Keratinocyte (primary cell): ENCODE measurements around the gene ARMC9. TPM values are rescaled to one million over a fixed set of nuclear protein-coding genes. Genes with fewer than 3 reads are reported as not detected.

ENCODE experiments used
- DNase-seq: peaks from one replicate; pipeline ENCODE4 v3.0.0-alpha.2; 2011; ENCODE audit warnings: low read depth, missing footprints, low spot score
- FAIRE-seq: peaks from 2 replicates; lab custom pipeline; 2011; peaks lifted over from hg19 to GRCh38; lab: Jason Lieb, UNC
- H2AFZ ChIP-seq: 2 replicates; pipeline ENCODE4 v1.6.0; 2012; ENCODE audit warnings: low read length, control low read depth, inconsistent platforms; ENCODE audit not compliant: control insufficient read depth
- H3K27ac ChIP-seq: 2 replicates; pipeline ENCODE4 v1.5.1; 2011; ENCODE audit warnings: low read length; ENCODE audit not compliant: control insufficient read depth, insufficient read depth
- H3K27me3 ChIP-seq: 3 replicates; pipeline ENCODE4 v1.6.0; 2011; ENCODE audit warnings: low read length; ENCODE audit not compliant: control insufficient read depth, insufficient read depth; ENCODE audit errors: extremely low read depth
- H3K36me3 ChIP-seq, 2 experiments: 2 replicates in 1 of 2; 3 replicates in 1 of 2; pipeline ENCODE4 v1.5.1; 2011; ENCODE audit warnings: low read length in 2 of 2, mild to moderate bottlenecking in 1 of 2; ENCODE audit not compliant: control insufficient read depth in 2 of 2, insufficient read depth in 2 of 2; ENCODE audit errors: extremely low read depth in 1 of 2
- H3K4me1 ChIP-seq: 3 replicates; pipeline ENCODE4 v1.5.1; 2011; ENCODE audit warnings: low read length; ENCODE audit not compliant: control insufficient read depth, insufficient read depth; ENCODE audit errors: extremely low read depth
- H3K4me2 ChIP-seq: 3 replicates; pipeline ENCODE4 v1.6.0; 2011; ENCODE audit warnings: low read depth, low read length; ENCODE audit not compliant: control insufficient read depth, insufficient read depth; ENCODE audit errors: extremely low read depth
- H3K4me3 ChIP-seq, 3 experiments: fragments of 200-600 bp in 1 of 3; sonication (generic) in 1 of 3; 2 replicates in 2 of 3; 3 replicates in 1 of 3; pipeline ENCODE4 v1.5.1; 2011 to 2016; ENCODE audit warnings: low read length in 3 of 3, mild to moderate bottlenecking in 3 of 3, control low read depth in 2 of 3, inconsistent platforms in 1 of 3, low read depth in 1 of 3, mixed read lengths in 1 of 3, mixed run types in 1 of 3, moderate library complexity in 1 of 3; ENCODE audit not compliant: control insufficient read depth in 2 of 3, insufficient read depth in 2 of 3; ENCODE audit errors: extremely low read depth in 1 of 3
- H3K79me2 ChIP-seq: 2 replicates; pipeline ENCODE4 v1.6.0; 2012; ENCODE audit warnings: low read length; ENCODE audit not compliant: control insufficient read depth, insufficient read depth
- H3K9ac ChIP-seq: 3 replicates; pipeline ENCODE4 v1.6.0; 2011; ENCODE audit warnings: low read length; ENCODE audit not compliant: control insufficient read depth, insufficient read depth; ENCODE audit errors: extremely low read depth
- H3K9me1 ChIP-seq: 3 replicates; pipeline ENCODE4 v1.6.0; 2011; ENCODE audit warnings: low read length; ENCODE audit not compliant: control insufficient read depth, insufficient read depth; ENCODE audit errors: extremely low read depth
- H3K9me3 ChIP-seq: 2 replicates; pipeline ENCODE4 v1.5.1; 2012; ENCODE audit warnings: low read depth, low read length; ENCODE audit not compliant: control insufficient read depth
- H4K20me1 ChIP-seq: 3 replicates; pipeline ENCODE4 v1.6.0; 2011; ENCODE audit warnings: low read length; ENCODE audit not compliant: control insufficient read depth, insufficient read depth; ENCODE audit errors: extremely low read depth
- EZH2 ChIP-seq: IDR thresholded peaks from one replicate; pipeline ENCODE4 v1.6.1; 2012; ENCODE audit warnings: inconsistent platforms, mild to moderate bottlenecking, low read length, moderate library complexity
- dilution Hi-C: fragments of 300-500 bp; cut with MboI; formaldehyde crosslinking; loops from one replicate; pipeline ENCODE4 v1.7.0; 2020; ENCODE audit warnings: low sequenced_read_pairs; ENCODE audit not compliant: extremely low pct_ligation_motif_present
- polyA plus RNA-seq, 5 experiments: library from polyadenylated mRNA; depleted of rRNA in 3 of 5; stranded (reverse) in 3 of 5; stranded (forward) in 1 of 5; unstranded in 1 of 5; fragments of >200 nt; gene quantifications; 1 replicate in 1 of 5; 2 replicates in 3 of 5; 3 replicates in 1 of 5; pipeline versions ENCODE4 v1.2.1 to v1.2.3, GENCODE V29; 2011 to 2012; ENCODE audit warnings: missing spikeins in 2 of 5, low read depth in 1 of 5, low replicate concordance in 1 of 5
- TF ChIP-seq, protein P1 (sequence below), 3 experiments: IDR thresholded peaks in 1 of 3; conservative IDR thresholded peaks in 1 of 3; optimal IDR thresholded peaks in 1 of 3; 2 replicates in 2 of 3; 3 replicates in 1 of 3; pipeline versions ENCODE3 to v1.5.1; 2011; ENCODE audit warnings: low read length in 3 of 3, mild to moderate bottlenecking in 3 of 3, moderate library complexity in 2 of 3, control low read depth in 1 of 3, inconsistent platforms in 1 of 3; ENCODE audit not compliant: insufficient read depth in 2 of 3; ENCODE audit errors: extremely low read depth in 1 of 3

Gene ARMC9
- polyA plus RNA-seq, 1 donor (not counting 4 experiments of a cell fraction or from before 2014, with no cell fraction given) = 16.2 TPM

DNA sequence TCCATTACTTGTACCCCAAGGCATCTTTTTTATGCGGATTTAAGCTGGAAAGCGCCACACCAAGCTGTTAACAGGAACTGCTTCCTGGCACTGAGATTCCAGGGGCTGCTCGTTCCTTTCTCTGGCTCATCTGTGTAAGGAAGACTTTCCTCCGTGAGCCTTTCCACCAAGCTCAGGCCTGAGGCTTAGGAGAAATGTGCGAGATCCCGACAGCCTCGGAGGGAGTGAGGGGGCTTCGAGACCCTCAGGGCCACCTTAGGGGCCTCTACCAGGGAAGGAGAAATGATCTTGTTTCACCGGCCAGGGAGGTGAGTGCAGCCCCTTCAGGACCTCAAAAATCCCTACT is 214.2 kb downstream of the ARMC9 start:
- no peaks in the 10 kb centered on the region for H3K36me3 ChIP-seq
- H3K79me2 ChIP-seq = no peaks in the 10 kb centered on the region
- no peaks in the 10 kb centered on the region for H3K9me1 ChIP-seq
- dilution Hi-C loops = no loop called here
- H2AFZ ChIP-seq = peak overlapping the region; percentile 89
- DNase-seq (no peak), FAIRE-seq (no peak)
- H4K20me1 ChIP-seq = no peaks in the 10 kb centered on the region
- TF ChIP-seq, protein P1, sequence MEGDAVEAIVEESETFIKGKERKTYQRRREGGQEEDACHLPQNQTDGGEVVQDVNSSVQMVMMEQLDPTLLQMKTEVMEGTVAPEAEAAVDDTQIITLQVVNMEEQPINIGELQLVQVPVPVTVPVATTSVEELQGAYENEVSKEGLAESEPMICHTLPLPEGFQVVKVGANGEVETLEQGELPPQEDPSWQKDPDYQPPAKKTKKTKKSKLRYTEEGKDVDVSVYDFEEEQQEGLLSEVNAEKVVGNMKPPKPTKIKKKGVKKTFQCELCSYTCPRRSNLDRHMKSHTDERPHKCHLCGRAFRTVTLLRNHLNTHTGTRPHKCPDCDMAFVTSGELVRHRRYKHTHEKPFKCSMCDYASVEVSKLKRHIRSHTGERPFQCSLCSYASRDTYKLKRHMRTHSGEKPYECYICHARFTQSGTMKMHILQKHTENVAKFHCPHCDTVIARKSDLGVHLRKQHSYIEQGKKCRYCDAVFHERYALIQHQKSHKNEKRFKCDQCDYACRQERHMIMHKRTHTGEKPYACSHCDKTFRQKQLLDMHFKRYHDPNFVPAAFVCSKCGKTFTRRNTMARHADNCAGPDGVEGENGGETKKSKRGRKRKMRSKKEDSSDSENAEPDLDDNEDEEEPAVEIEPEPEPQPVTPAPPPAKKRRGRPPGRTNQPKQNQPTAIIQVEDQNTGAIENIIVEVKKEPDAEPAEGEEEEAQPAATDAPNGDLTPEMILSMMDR (optimal IDR thresholded peaks at IDR 0.05 in 1 of 3, IDR thresholded peaks at IDR 0.05 in 1 of 3, conservative IDR thresholded peaks at IDR 0.05 in 1 of 3; ENCODE audit: extremely low read depth in 1 of 3, insufficient read depth in 2 of 3, low read length in 3 of 3) = no peak
- TF ChIP-seq EZH2 = no peak
- H3K27ac ChIP-seq = no peak overlapping the region
- H3K4me2 ChIP-seq = peak overlapping the region; percentile 89
- H3K4me3 ChIP-seq = peak overlapping the region; percentile 52 to 78 (median 69)
- H3K9ac ChIP-seq = peak overlapping the region; percentile 79
- no peaks in the 10 kb centered on the region for H3K27me3 ChIP-seq
- H3K9me3 ChIP-seq = no peaks in the 10 kb centered on the region
- H3K4me1 ChIP-seq = no peaks in the 10 kb centered on the region

DNA sequence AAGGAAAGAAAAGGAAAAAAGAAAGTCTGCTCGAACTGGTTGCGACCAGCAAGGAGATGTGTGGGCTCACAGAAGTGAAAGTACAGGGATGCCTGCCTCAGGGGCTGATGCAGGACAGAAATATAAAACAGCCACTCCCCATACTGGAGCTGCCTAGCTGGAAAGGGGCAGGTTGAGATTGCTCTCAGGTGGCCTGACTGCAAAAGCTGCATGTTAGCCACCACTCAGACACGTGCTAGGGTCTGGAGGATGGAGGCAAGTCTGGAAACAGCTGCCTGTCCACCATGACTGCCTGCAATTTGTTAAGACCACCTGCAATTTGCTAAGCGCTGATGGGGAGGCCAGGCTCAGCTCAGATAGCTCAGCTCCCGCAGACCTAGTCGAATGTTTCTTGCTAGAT is 215.0 kb downstream of the ARMC9 start:
- Histone ChIP-seq H3K27ac (no peak overlapping the region), H3K9me3 (no peaks in the 10 kb centered on the region), H3K4me2 (no peak overlapping the region), H3K9ac (no peak overlapping the region), H3K9me1 (no peaks in the 10 kb centered on the region), H3K79me2 (no peaks in the 10 kb centered on the region), H2AFZ (no peak overlapping the region), H3K4me3 (no peak overlapping the region), H3K4me1 (no peaks in the 10 kb centered on the region), H4K20me1 (no peaks in the 10 kb centered on the region), H3K27me3 (no peaks in the 10 kb centered on the region), H3K36me3 (no peaks in the 10 kb centered on the region)
- dilution Hi-C loops = no loop called here
- no peak for TF ChIP-seq EZH2
- TF ChIP-seq, protein P1 (optimal IDR thresholded peaks at IDR 0.05 in 1 of 3, IDR thresholded peaks at IDR 0.05 in 1 of 3, conservative IDR thresholded peaks at IDR 0.05 in 1 of 3; ENCODE audit: extremely low read depth in 1 of 3, insufficient read depth in 2 of 3, low read length in 3 of 3) = no peak
- FAIRE-seq (no peak), DNase-seq (no peak)
